IMR-90 (cell line): ENCODE data around the gene CEP295NL. TPM values are rescaled to one million over a fixed set of nuclear protein-coding genes. Genes with fewer than 3 reads are reported as not detected.

ENCODE experiments used
- ATAC-seq: fragments of 200-7000 bp; cut with Tn5 transposase; 2 replicates; pipeline ENCODE4 v1.9.1; 2020; ENCODE audit warnings: low read depth, mild to moderate bottlenecking, moderate library complexity
- BruUV-seq: library from RNA; stranded (reverse); fragments of 400-500 nt; replicated peaks from 2 replicates; lab custom pipeline; 2021; lab: Mats Ljungman, UMichigan
- CTCF ChIA-PET: fragments of 300-600 bp; formaldehyde crosslinking; extraction: SDS; loops from one replicate; lab custom pipeline; 2021; ENCODE audit warnings: antibody characterized with exemption; lab: Yijun Ruan, JAX
- POLR2A ChIA-PET: fragments of 300-600 bp; sonication (Branson Sonifier 250); formaldehyde crosslinking; loops from one replicate; lab custom pipeline; 2022; ENCODE audit warnings: antibody characterized with exemption; ENCODE audit not compliant: unreplicated experiment; lab: Charles Lee
- DNase-seq: peaks from one replicate; pipeline ENCODE4 v3.0.0; 2013
- H2AFZ ChIP-seq: replicated peaks from 2 replicates; pipeline ENCODE3; 2013; ENCODE audit warnings: low read length, mild to moderate bottlenecking; ENCODE audit not compliant: poor library complexity
- H2AK5ac ChIP-seq: 2 replicates; pipeline ENCODE4 v1.6.1; 2013; ENCODE audit warnings: low read depth, low read length, inconsistent platforms
- H2AK9ac ChIP-seq: replicated peaks from 2 replicates; pipeline ENCODE3; 2013; ENCODE audit warnings: mild to moderate bottlenecking, low read depth, low read length, moderate library complexity; ENCODE audit not compliant: poor library complexity
- H2BK120ac ChIP-seq: 2 replicates; pipeline ENCODE4 v1.6.1; 2013; ENCODE audit warnings: low read depth, low read length, inconsistent platforms
- H2BK15ac ChIP-seq: 3 replicates; pipeline ENCODE4 v1.6.1; 2013; ENCODE audit warnings: low read depth, low read length, inconsistent platforms
- H2BK20ac ChIP-seq: 2 replicates; pipeline ENCODE4 v1.6.1; 2013; ENCODE audit warnings: low read depth, mild to moderate bottlenecking, inconsistent platforms, low read length, moderate library complexity
- H2BK5ac ChIP-seq: 2 replicates; pipeline ENCODE4 v1.6.1; 2013; ENCODE audit warnings: mild to moderate bottlenecking, low read depth, low read length, inconsistent platforms; ENCODE audit not compliant: poor library complexity, severe bottlenecking
- H3K14ac ChIP-seq: replicated peaks from 2 replicates; pipeline ENCODE4 v1.6.1; 2013; ENCODE audit warnings: low read depth, low read length, inconsistent platforms
- H3K18ac ChIP-seq: 2 replicates; pipeline ENCODE4 v1.6.1; 2013; ENCODE audit warnings: low read depth, low read length, control low read depth
- H3K23ac ChIP-seq: 2 replicates; pipeline ENCODE4 v1.6.1; 2013; ENCODE audit warnings: low read depth, low read length, inconsistent platforms
- H3K27ac ChIP-seq: 2 replicates; pipeline ENCODE4 v1.5.1; 2013; ENCODE audit warnings: mild to moderate bottlenecking, control low read depth, low read length; ENCODE audit not compliant: insufficient read depth
- H3K27me3 ChIP-seq: 2 replicates; pipeline ENCODE4 v1.6.1; 2013; ENCODE audit warnings: low read length; ENCODE audit not compliant: control insufficient read depth, insufficient read depth
- H3K36me3 ChIP-seq: 2 replicates; pipeline ENCODE4 v1.6.1; 2013; ENCODE audit warnings: low read length, mixed read lengths; ENCODE audit not compliant: control insufficient read depth, insufficient read depth
- H3K4ac ChIP-seq: 2 replicates; pipeline ENCODE4 v1.6.1; 2013; ENCODE audit warnings: low read depth, low read length, inconsistent platforms
- H3K4me1 ChIP-seq: 2 replicates; pipeline ENCODE4 v1.6.1; 2013; ENCODE audit warnings: low read length, mixed read lengths; ENCODE audit not compliant: control insufficient read depth, insufficient read depth
- H3K4me2 ChIP-seq: 2 replicates; pipeline ENCODE4 v1.6.1; 2013; ENCODE audit warnings: low read depth, mild to moderate bottlenecking, control low read depth, low read length, moderate library complexity
- H3K4me3 ChIP-seq: 2 replicates; pipeline ENCODE4 v1.5.1; 2013; ENCODE audit warnings: low read depth, mild to moderate bottlenecking, control low read depth, low read length, moderate library complexity; ENCODE audit not compliant: insufficient read depth
- H3K56ac ChIP-seq: 2 replicates; pipeline ENCODE4 v1.6.1; 2013; ENCODE audit warnings: low read length, inconsistent platforms; ENCODE audit not compliant: insufficient read depth; ENCODE audit errors: extremely low read depth
- H3K79me1 ChIP-seq, 2 experiments: 2 replicates each; pipeline ENCODE4 v1.6.1; 2013; ENCODE audit warnings: low read length in 2 of 2, inconsistent platforms in 1 of 2, low read depth in 1 of 2
- H3K9ac ChIP-seq: 2 replicates; pipeline ENCODE4 v1.6.1; 2013; ENCODE audit warnings: low read depth, low read length, control low read depth
- H3K9me1 ChIP-seq: 2 replicates; pipeline ENCODE4 v1.6.1; 2013; ENCODE audit warnings: low read length, inconsistent platforms; ENCODE audit not compliant: insufficient read depth
- H3K9me3 ChIP-seq: 2 replicates; pipeline ENCODE4 v1.6.1; 2013; ENCODE audit warnings: low read length; ENCODE audit not compliant: control insufficient read depth, insufficient read depth
- H4K20me1 ChIP-seq: 2 replicates; pipeline ENCODE4 v1.6.1; 2013; ENCODE audit warnings: low read length, inconsistent platforms; ENCODE audit not compliant: insufficient read depth
- H4K5ac ChIP-seq: 2 replicates; pipeline ENCODE4 v1.6.1; 2013; ENCODE audit warnings: mild to moderate bottlenecking, low read depth, low read length, control low read depth
- H4K8ac ChIP-seq, 2 experiments: 2 replicates each; pipeline ENCODE4 v1.6.1; 2013; ENCODE audit warnings: low read depth in 2 of 2, low read length in 2 of 2, control low read depth in 1 of 2, inconsistent platforms in 1 of 2
- H4K91ac ChIP-seq: 2 replicates; pipeline ENCODE4 v1.6.1; 2013; ENCODE audit warnings: low read depth, low read length, inconsistent platforms; ENCODE audit not compliant: insufficient read depth
- BHLHE40 ChIP-seq: fragments of 150-350 bp; IDR thresholded peaks from 2 replicates; pipeline ENCODE4 v1.6.1; 2016; ENCODE audit warnings: mild to moderate bottlenecking, low read depth, low read length
- CEBPB ChIP-seq: IDR thresholded peaks from 2 replicates; pipeline ENCODE4 v1.6.1; 2012; ENCODE audit warnings: low read depth, low read length, improper control_type of control experiment
- CHD1 ChIP-seq: IDR thresholded peaks from 2 replicates; pipeline ENCODE4 v1.6.1; 2012; ENCODE audit warnings: low read depth, low read length, improper control_type of control experiment
- FOS ChIP-seq: fragments of 150-350 bp; IDR thresholded peaks from 2 replicates; pipeline ENCODE4 v1.6.1; 2016; ENCODE audit warnings: low read depth, low read length
- MAFK ChIP-seq: IDR thresholded peaks from 2 replicates; pipeline ENCODE4 v1.6.1; 2012; ENCODE audit warnings: low read depth, low read length, improper control_type of control experiment
- MAZ ChIP-seq: IDR thresholded peaks from 2 replicates; pipeline ENCODE4 v1.6.1; 2012; ENCODE audit warnings: low read depth, mild to moderate bottlenecking, low read length, improper control_type of control experiment, moderate library complexity, borderline replicate concordance
- MXI1 ChIP-seq: IDR thresholded peaks from 2 replicates; pipeline ENCODE4 v1.6.1; 2012; ENCODE audit warnings: low read depth, mild to moderate bottlenecking, low read length, moderate library complexity, borderline replicate concordance
- NFE2L2 ChIP-seq: fragments of 150-350 bp; IDR thresholded peaks from 2 replicates; pipeline ENCODE4 v1.6.1; 2016; ENCODE audit warnings: low read depth, mild to moderate bottlenecking, low read length
- POLR2A ChIP-seq: IDR thresholded peaks from 2 replicates; pipeline ENCODE4 v1.6.1; 2012; ENCODE audit warnings: mild to moderate bottlenecking, low read depth, low read length
- RAD21 ChIP-seq: IDR thresholded peaks from 2 replicates; pipeline ENCODE4 v1.6.1; 2012; ENCODE audit warnings: low read length, improper control_type of control experiment
- RCOR1 ChIP-seq: IDR thresholded peaks from 2 replicates; pipeline ENCODE4 v1.6.1; 2012; ENCODE audit warnings: mild to moderate bottlenecking, low read length, improper control_type of control experiment; ENCODE audit not compliant: insufficient replicate concordance
- RFX5 ChIP-seq: IDR thresholded peaks from 2 replicates; pipeline ENCODE4 v1.8.0; 2012; ENCODE audit warnings: low read depth, mild to moderate bottlenecking, low read length, moderate library complexity
- SMC3 ChIP-seq: fragments of 150-350 bp; IDR thresholded peaks from 2 replicates; pipeline ENCODE4 v1.6.1; 2016; ENCODE audit warnings: low read depth, mild to moderate bottlenecking, antibody characterized with exemption, low read length, moderate library complexity
- WGBS, 2 experiments: methylation state at CpG; one replicate each; pipeline versions ENCODE4 v1.1.5 to v1.1.7; 2013; ENCODE audit warnings: missing lambda C conversion rate in 2 of 2; ENCODE audit not compliant: insufficient read length in 1 of 2; ENCODE audit errors: extremely low coverage in 2 of 2; 5-methylcytosine and 5-hydroxymethylcytosine counted together
- dilution Hi-C: fragments of 300-500 bp; cut with HindIII; formaldehyde crosslinking; loops from one replicate; pipeline ENCODE4 v1.14.3; 2018; ENCODE audit warnings: low sequenced_read_pairs; ENCODE audit not compliant: unreplicated experiment
- in situ Hi-C: fragments of 300-500 bp; cut with MboI; formaldehyde crosslinking; loops from 3 replicates; pipeline ENCODE4 v1.14.3; 2019; ENCODE audit warnings: low sequenced_read_pairs, inconsistent platforms, mixed read lengths
- intact Hi-C: fragments of 100-400 bp; cut with micrococcal nuclease; formaldehyde crosslinking; loops from 2 replicates; pipeline ENCODE4 v1.10.0; 2022
- polyA plus RNA-seq, 3 experiments: library from polyadenylated mRNA; depleted of rRNA; stranded (reverse); fragments of >200 nt; gene quantifications; 2 replicates each; pipeline ENCODE4 v1.2.3, GENCODE V29; 2012; ENCODE audit warnings: low replicate concordance in 1 of 3
- total RNA-seq: library from RNA; depleted of rRNA; stranded (reverse); fragments of >200 nt; gene quantifications from 2 replicates; pipeline ENCODE4 v1.2.3, GENCODE V29; 2012
- TF ChIP-seq, protein P1 (sequence below): fragments of 150-350 bp; IDR thresholded peaks from 2 replicates; pipeline ENCODE4 v1.6.1; 2017; ENCODE audit warnings: mild to moderate bottlenecking, antibody characterized with exemption, low read length, low read depth
- TF ChIP-seq, protein P2 (sequence below): conservative IDR thresholded peaks from 2 replicates; pipeline ENCODE4 v1.5.1; 2012; ENCODE audit warnings: mild to moderate bottlenecking, low read depth, low read length, improper control_type of control experiment
- TF ChIP-seq, protein P3 (sequence below): fragments of 150-350 bp; IDR thresholded peaks from 2 replicates; pipeline ENCODE4 v1.6.1; 2016; ENCODE audit warnings: low read depth, mild to moderate bottlenecking, low read length, moderate library complexity, borderline replicate concordance

The CEP295NL gene
- total and polyA plus RNA-seq, 2 of the 4 experiments (the other 2 are of a cell fraction): 0.31 to 0.72 TPM

DNA sequence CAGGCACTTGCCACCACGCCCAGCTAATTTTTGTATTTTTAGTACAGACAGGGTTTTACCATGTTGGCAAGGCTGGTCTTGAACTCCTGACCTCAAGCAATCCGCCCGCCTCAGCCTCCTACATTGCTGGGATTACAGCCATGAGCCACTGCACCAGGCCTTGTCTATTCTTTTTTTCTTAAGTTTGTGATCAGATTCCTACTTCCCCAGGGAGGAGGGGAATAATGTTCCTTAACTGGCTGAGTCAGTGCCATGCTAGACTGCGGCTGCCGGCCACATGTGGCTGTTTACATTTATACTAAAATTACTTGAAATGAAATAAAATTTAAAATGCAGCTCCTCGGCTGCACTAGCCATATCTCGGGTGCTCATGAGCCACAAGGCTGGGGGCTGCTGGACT lies 34.6 kb downstream of the CEP295NL start:
- in situ Hi-C loops (loop anchor here (25.0 kb wide), 1 partner anchor 519 kb away; no protein-coding TSS in a partner anchor), dilution Hi-C loops (no loop called here), intact Hi-C loops (no loop called here)
- CTCF ChIA-PET: no interaction called here
- 60% methylated on average over 1 of the region's 7 CpGs; no CpG with 5 or more reads in 1 of the 2 experiments for WGBS, 2 experiments
- Histone ChIP-seq H2AK5ac (peak overlapping the region; percentile 82), H2BK5ac (peak overlapping the region; percentile 61), H4K5ac (no peak overlapping the region), H4K91ac (no peak overlapping the region), H3K56ac (no peak overlapping the region), H3K14ac (0 out of 2 replicates have a peak overlapping the region, but pooled peaks have one; percentile 52), H3K9me1 (peaks cover 14% of the 10 kb centered on the region; the same call in 1 of the 2 replicates), H2BK15ac (peak overlapping the region; percentile 20; the same call in 1 of the 3 replicates), H2AK9ac (peak overlapping the region; percentile 77), H3K4me1 (peaks cover 13% of the 10 kb centered on the region), H3K4ac (peak overlapping the region; percentile 43), H3K4me2 (peak overlapping the region; percentile 47; the same call in 1 of the 2 replicates), H4K20me1 (peaks cover 13% of the 10 kb centered on the region), H2BK20ac (peak overlapping the region; percentile 9; the same call in 1 of the 2 replicates), H3K23ac (no peak overlapping the region), H3K18ac (no peak overlapping the region), H3K9ac (no peak overlapping the region), H3K27me3 (no peaks in the 10 kb centered on the region), H3K27ac (peak overlapping the region; percentile 2; the same call in 1 of the 2 replicates), H3K79me1 (peaks cover 31 to 79% of the 10 kb centered on the region in 2 experiments), H3K4me3 (no peak overlapping the region), H2AFZ (peak overlapping the region; percentile 61), H2BK120ac (no peak overlapping the region), H3K36me3 (peaks cover 43% of the 10 kb centered on the region), H3K9me3 (no peaks in the 10 kb centered on the region), H4K8ac (peak overlapping the region in 1 of 2 experiments; percentile 9; a peak in 1 of 4 replicates)
- TF ChIP-seq RFX5: no peak
- no peak for TF ChIP-seq MAFK
- no peak for TF ChIP-seq POLR2A
- TF ChIP-seq FOS: peak; percentile 50; the same call in 1 of the 2 replicates
- TF ChIP-seq, protein P1, sequence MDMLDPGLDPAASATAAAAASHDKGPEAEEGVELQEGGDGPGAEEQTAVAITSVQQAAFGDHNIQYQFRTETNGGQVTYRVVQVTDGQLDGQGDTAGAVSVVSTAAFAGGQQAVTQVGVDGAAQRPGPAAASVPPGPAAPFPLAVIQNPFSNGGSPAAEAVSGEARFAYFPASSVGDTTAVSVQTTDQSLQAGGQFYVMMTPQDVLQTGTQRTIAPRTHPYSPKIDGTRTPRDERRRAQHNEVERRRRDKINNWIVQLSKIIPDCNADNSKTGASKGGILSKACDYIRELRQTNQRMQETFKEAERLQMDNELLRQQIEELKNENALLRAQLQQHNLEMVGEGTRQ: no peak; the same call in 1 of the 2 replicates
- TF ChIP-seq RCOR1: no peak
- no peak for TF ChIP-seq SMC3
- TF ChIP-seq, protein P2, sequence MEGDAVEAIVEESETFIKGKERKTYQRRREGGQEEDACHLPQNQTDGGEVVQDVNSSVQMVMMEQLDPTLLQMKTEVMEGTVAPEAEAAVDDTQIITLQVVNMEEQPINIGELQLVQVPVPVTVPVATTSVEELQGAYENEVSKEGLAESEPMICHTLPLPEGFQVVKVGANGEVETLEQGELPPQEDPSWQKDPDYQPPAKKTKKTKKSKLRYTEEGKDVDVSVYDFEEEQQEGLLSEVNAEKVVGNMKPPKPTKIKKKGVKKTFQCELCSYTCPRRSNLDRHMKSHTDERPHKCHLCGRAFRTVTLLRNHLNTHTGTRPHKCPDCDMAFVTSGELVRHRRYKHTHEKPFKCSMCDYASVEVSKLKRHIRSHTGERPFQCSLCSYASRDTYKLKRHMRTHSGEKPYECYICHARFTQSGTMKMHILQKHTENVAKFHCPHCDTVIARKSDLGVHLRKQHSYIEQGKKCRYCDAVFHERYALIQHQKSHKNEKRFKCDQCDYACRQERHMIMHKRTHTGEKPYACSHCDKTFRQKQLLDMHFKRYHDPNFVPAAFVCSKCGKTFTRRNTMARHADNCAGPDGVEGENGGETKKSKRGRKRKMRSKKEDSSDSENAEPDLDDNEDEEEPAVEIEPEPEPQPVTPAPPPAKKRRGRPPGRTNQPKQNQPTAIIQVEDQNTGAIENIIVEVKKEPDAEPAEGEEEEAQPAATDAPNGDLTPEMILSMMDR: no peak
- peak; percentile 96 for TF ChIP-seq MXI1
- TF ChIP-seq RAD21: no peak
- no peak for TF ChIP-seq MAZ
- TF ChIP-seq BHLHE40: 0 out of 2 replicates have a peak, but pooled peaks have one; percentile 19
- TF ChIP-seq CEBPB: no peak
- TF ChIP-seq CHD1: no peak
- TF ChIP-seq, protein P3, sequence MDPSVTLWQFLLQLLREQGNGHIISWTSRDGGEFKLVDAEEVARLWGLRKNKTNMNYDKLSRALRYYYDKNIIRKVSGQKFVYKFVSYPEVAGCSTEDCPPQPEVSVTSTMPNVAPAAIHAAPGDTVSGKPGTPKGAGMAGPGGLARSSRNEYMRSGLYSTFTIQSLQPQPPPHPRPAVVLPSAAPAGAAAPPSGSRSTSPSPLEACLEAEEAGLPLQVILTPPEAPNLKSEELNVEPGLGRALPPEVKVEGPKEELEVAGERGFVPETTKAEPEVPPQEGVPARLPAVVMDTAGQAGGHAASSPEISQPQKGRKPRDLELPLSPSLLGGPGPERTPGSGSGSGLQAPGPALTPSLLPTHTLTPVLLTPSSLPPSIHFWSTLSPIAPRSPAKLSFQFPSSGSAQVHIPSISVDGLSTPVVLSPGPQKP: no peak
- TF ChIP-seq NFE2L2: no peak; the same call in 1 of the 2 replicates
- ATAC-seq: peak; percentile 87
- BruUV-seq: no TSS peak
- peak; percentile 86 for DNase-seq
- POLR2A ChIA-PET: no interaction called here
